Fibroblast of lung (primary cell): ENCODE results near the gene SCAF1. TPM values are rescaled to one million over a fixed set of nuclear protein-coding genes. Genes with fewer than 3 reads are reported as not detected.

Experiments
- DNase-seq, 2 donors: peaks; one replicate each; pipeline versions ENCODE4 v3.0.0 to v3.0.0-alpha.2; 2010; ENCODE audit warnings: low read depth in 2 of 2
- H2AFZ ChIP-seq: 2 replicates; pipeline ENCODE4 v1.5.1; 2012; ENCODE audit warnings: low read length, control low read depth, inconsistent platforms
- H3K27ac ChIP-seq: 2 replicates; pipeline ENCODE4 v1.5.1; 2011; ENCODE audit warnings: low read length, control low read depth; ENCODE audit not compliant: insufficient read depth
- H3K27me3 ChIP-seq: 2 replicates; pipeline ENCODE4 v1.5.1; 2011; ENCODE audit warnings: mild to moderate bottlenecking, low read length; ENCODE audit not compliant: control insufficient read depth, insufficient read depth
- H3K36me3 ChIP-seq: 2 replicates; pipeline ENCODE4 v1.5.1; 2011; ENCODE audit warnings: low read length; ENCODE audit not compliant: control insufficient read depth, insufficient read depth
- H3K4me1 ChIP-seq: 2 replicates; pipeline ENCODE4 v1.5.1; 2011; ENCODE audit warnings: low read length; ENCODE audit not compliant: control insufficient read depth, insufficient read depth; ENCODE audit errors: extremely low read depth
- H3K4me2 ChIP-seq: 2 replicates; pipeline ENCODE4 v1.5.1; 2011; ENCODE audit warnings: low read length, control low read depth; ENCODE audit not compliant: insufficient read depth; ENCODE audit errors: extremely low read depth
- H3K4me3 ChIP-seq, 4 experiments: fragments of 200-600 bp in 1 of 4; sonication (generic) in 1 of 4; replicated peaks in 1 of 4; 2 replicates each; pipeline ENCODE4 v1.5.1; 2011 to 2016; ENCODE audit warnings: low read length in 4 of 4, low read depth in 3 of 4, mild to moderate bottlenecking in 3 of 4, control low read depth in 2 of 4, inconsistent platforms in 1 of 4, mixed read lengths in 1 of 4; ENCODE audit not compliant: insufficient read depth in 1 of 4; ENCODE audit errors: control extremely low read depth in 1 of 4
- H3K79me2 ChIP-seq: 2 replicates; pipeline ENCODE4 v1.5.1; 2012; ENCODE audit warnings: mild to moderate bottlenecking, low read length, inconsistent platforms; ENCODE audit not compliant: control insufficient read depth, insufficient read depth
- H3K9ac ChIP-seq: 2 replicates; pipeline ENCODE4 v1.5.1; 2011; ENCODE audit warnings: mild to moderate bottlenecking, low read length, control low read depth; ENCODE audit not compliant: insufficient read depth
- H3K9me3 ChIP-seq: 2 replicates; pipeline ENCODE4 v1.5.1; 2012; ENCODE audit warnings: low read depth, low read length; ENCODE audit not compliant: control insufficient read depth, insufficient read depth
- H4K20me1 ChIP-seq: 2 replicates; pipeline ENCODE4 v1.5.1; 2011; ENCODE audit warnings: low read length; ENCODE audit not compliant: control insufficient read depth, insufficient read depth; ENCODE audit errors: extremely low read depth
- CTCF ChIP-seq, 2 donors: IDR thresholded peaks in 1 of 2; conservative IDR thresholded peaks in 1 of 2; 1 replicate in 1 of 2; 2 replicates in 1 of 2; pipeline ENCODE4 v1.5.1; 2011 to 2012; ENCODE audit warnings: low read length in 2 of 2, control low read depth in 1 of 2, inconsistent platforms in 1 of 2, low read depth in 1 of 2, mild to moderate bottlenecking in 1 of 2
- EZH2 ChIP-seq: IDR thresholded peaks from 2 replicates; pipeline ENCODE4 v1.5.1; 2012; ENCODE audit warnings: low read length, control low read depth, mild to moderate bottlenecking; ENCODE audit errors: missing control alignments
- polyA plus RNA-seq, 2 donors: library from polyadenylated mRNA; depleted of rRNA in 1 of 2; stranded (reverse) in 1 of 2; unstranded in 1 of 2; fragments of >200 nt; gene quantifications; 2 replicates each; pipeline ENCODE4 v1.2.1, GENCODE V29; 2011 to 2012; ENCODE audit warnings: missing spikeins in 1 of 2
- total RNA-seq: library from RNA; depleted of rRNA; stranded (reverse); fragments of >200 nt; gene quantifications from 2 replicates; pipeline ENCODE4 v1.2.1, GENCODE V29; 2014

Gene SCAF1
- total and polyA plus RNA-seq, 2 donors (not counting 1 experiment from before 2014, with no cell fraction given): 8.7 to 11.9 TPM

DNA sequence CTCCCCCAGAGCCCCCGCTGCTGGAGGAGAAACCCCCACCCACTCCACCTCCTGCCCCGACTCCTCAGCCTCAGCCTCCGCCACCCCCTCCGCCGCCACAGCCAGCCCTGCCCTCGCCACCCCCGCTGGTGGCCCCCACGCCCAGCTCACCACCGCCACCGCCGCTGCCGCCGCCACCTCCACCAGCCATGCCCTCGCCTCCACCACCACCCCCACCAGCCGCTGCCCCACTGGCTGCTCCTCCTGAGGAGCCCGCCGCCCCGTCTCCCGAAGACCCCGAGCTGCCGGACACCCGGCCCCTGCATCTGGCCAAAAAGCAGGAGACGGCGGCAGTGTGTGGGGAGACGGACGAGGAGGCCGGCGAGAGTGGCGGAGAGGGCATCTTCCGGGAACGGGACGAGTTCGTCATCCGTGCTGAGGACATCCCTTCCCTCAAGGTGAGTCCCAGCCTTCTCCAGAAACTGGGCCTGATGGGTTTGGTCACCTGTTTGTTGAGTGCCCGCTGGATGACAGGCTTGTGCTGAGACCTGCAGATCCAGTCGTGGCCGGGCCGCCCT is 40.4 kb upstream of the SCAF1 start:
- Histone ChIP-seq H3K4me1 (no peaks in the 10 kb centered on the region), H3K4me2 (no peak overlapping the region), H3K27me3 (no peaks in the 10 kb centered on the region), H4K20me1 (no peaks in the 10 kb centered on the region), H3K9ac (no peak overlapping the region), H3K9me3 (no peaks in the 10 kb centered on the region), H3K79me2 (peaks cover 10% of the 10 kb centered on the region), H3K36me3 (peaks cover 22% of the 10 kb centered on the region), H3K27ac (no peak overlapping the region), H3K4me3 (no peak overlapping the region), H2AFZ (no peak overlapping the region)
- no peak for DNase-seq
- no peak for TF ChIP-seq EZH2
- no peak for TF ChIP-seq CTCF (conservative IDR thresholded peaks at IDR 0.05 in 1 of 2, IDR thresholded peaks at IDR 0.05 in 1 of 2; ENCODE audit: low read depth in 1 of 2, low read length in 2 of 2)

DNA sequence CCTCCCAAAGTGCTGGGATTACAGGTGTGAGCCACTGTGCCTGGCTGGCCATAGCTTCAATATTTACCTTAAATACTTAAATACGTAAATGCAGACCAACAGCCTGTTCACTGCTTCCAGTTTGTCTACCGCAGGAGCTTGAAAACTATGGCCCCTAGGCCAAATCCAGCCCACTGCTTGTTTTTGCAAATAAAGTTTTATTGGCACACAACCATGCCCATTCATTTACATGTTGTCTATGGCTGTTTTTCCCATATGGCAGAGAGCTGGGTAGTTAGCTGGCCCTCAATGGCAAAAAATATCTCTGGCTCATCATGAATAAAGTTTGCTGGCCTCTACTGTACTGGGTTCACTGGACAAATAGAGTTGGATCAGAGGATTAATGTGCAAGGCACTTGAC is 39.2 kb upstream of the SCAF1 start:
- no peak overlapping the region for H3K9ac ChIP-seq
- peaks cover 12% of the 10 kb centered on the region for H3K79me2 ChIP-seq
- H3K4me2 ChIP-seq: no peak overlapping the region
- no peak overlapping the region for H3K27ac ChIP-seq
- no peaks in the 10 kb centered on the region for H3K27me3 ChIP-seq
- H3K36me3 ChIP-seq: peaks cover 14% of the 10 kb centered on the region
- no peaks in the 10 kb centered on the region for H4K20me1 ChIP-seq
- H3K4me3 ChIP-seq: no peak overlapping the region
- TF ChIP-seq EZH2 (no peak), CTCF (conservative IDR thresholded peaks at IDR 0.05 in 1 of 2, IDR thresholded peaks at IDR 0.05 in 1 of 2; ENCODE audit: low read depth in 1 of 2, low read length in 2 of 2) (no peak)
- H2AFZ ChIP-seq: no peak overlapping the region
- no peak for DNase-seq
- H3K9me3 ChIP-seq: no peaks in the 10 kb centered on the region
- H3K4me1 ChIP-seq: no peaks in the 10 kb centered on the region

GRCh38 chr19:49605605-49606004 is 36.4 kb upstream of the SCAF1 start:
- TF ChIP-seq CTCF (conservative IDR thresholded peaks at IDR 0.05 in 1 of 2, IDR thresholded peaks at IDR 0.05 in 1 of 2; ENCODE audit: low read depth in 1 of 2, low read length in 2 of 2): no peak
- no peak for TF ChIP-seq EZH2
- no peaks in the 10 kb centered on the region for H3K27me3 ChIP-seq
- no peaks in the 10 kb centered on the region for H3K4me1 ChIP-seq
- no peak overlapping the region for H3K4me2 ChIP-seq
- H3K79me2 ChIP-seq: peaks cover 17% of the 10 kb centered on the region
- no peaks in the 10 kb centered on the region for H3K9me3 ChIP-seq
- no peak overlapping the region for H3K27ac ChIP-seq
- H3K9ac ChIP-seq: no peak overlapping the region
- H2AFZ ChIP-seq: no peak overlapping the region
- H4K20me1 ChIP-seq: no peaks in the 10 kb centered on the region
- H3K36me3 ChIP-seq: peaks cover 13% of the 10 kb centered on the region
- no peak overlapping the region for H3K4me3 ChIP-seq
- DNase-seq: no peak
